GM12892 (cell line): ENCODE results near the gene PMEPA1.

ENCODE experiments used
- POLR2A ChIP-seq: IDR thresholded peaks from 2 replicates; pipeline ENCODE4 v1.6.1; 2011; ENCODE audit warnings: low read depth, low read length, control low read depth
- POLR2AphosphoS5 ChIP-seq: IDR thresholded peaks from 2 replicates; pipeline ENCODE4 v1.6.1; 2011; ENCODE audit warnings: low read depth, low read length, control low read depth
- TAF1 ChIP-seq: IDR thresholded peaks from 2 replicates; pipeline ENCODE4 v1.6.1; 2011; ENCODE audit warnings: low read depth, mild to moderate bottlenecking, control low read depth, low read length, borderline replicate concordance

GRCh38 chr20:57688864-57689263 lies 21.0 kb downstream of the PMEPA1 start:
- TF ChIP-seq POLR2A = no peak
- TF ChIP-seq TAF1 = no peak
- no peak for TF ChIP-seq POLR2AphosphoS5
